CD4-positive, alpha-beta T cell treated with Interleukin-6 at 100 ng/mL for 8 hours (primary cell): ENCODE measurements around the gene ACBD6.
A peak's percentile ranks its signal among the peaks of the same experiment; 100 is the strongest.
"Not testable (repeated sequence)": the region's sequence is repeated elsewhere in the genome, so short reads cannot be mapped to it uniquely, and the experiment has no call there.

Source experiments
- DNase-seq: peaks from one replicate; pipeline ENCODE4 v3.0.0-alpha.2; 2020; ENCODE audit warnings: mixed read lengths, low spot score

The ACBD6 gene

GRCh38 chr1:180489313-180489712 lies 13.1 kb downstream of the ACBD6 start:
- no peak for DNase-seq

- DNase-seq: no peak
These were observed 13.7 kb downstream of the ACBD6 start for GRCh38 chr1:180488661-180489060.

- no peak for DNase-seq
These were observed 16.3 kb downstream of the ACBD6 start for GRCh38 chr1:180486092-180486491.

- DNase-seq: no peak
These were observed 17.9 kb downstream of the ACBD6 start for GRCh38 chr1:180484490-180484889.

GRCh38 chr1:180482425-180483275 lies 19.7 kb downstream of the ACBD6 start:
- DNase-seq: peak; percentile 29

- DNase-seq: no peak
These were observed 32.3 kb downstream of the ACBD6 start for GRCh38 chr1:180470031-180470430.

GRCh38 chr1:180468311-180468710 lies 34.1 kb downstream of the ACBD6 start:
- no peak for DNase-seq

- no peak for DNase-seq
These were observed 40.3 kb downstream of the ACBD6 start for GRCh38 chr1:180462102-180462501.

GRCh38 chr1:180461682-180462081 lies 40.7 kb downstream of the ACBD6 start:
- not testable (repeated sequence) for DNase-seq

GRCh38 chr1:180458807-180459206 lies 43.6 kb downstream of the ACBD6 start:
- DNase-seq: no peak

- no peak for DNase-seq
These were observed 46.2 kb downstream of the ACBD6 start for GRCh38 chr1:180456191-180456590.

- no peak for DNase-seq
These were observed 50.9 kb downstream of the ACBD6 start for GRCh38 chr1:180451504-180451903.

GRCh38 chr1:180444522-180444921 lies 57.9 kb downstream of the ACBD6 start:
- no peak for DNase-seq

- DNase-seq: no peak
These were observed 62.0 kb downstream of the ACBD6 start for GRCh38 chr1:180440335-180440734.

GRCh38 chr1:180435566-180435965 lies 66.8 kb downstream of the ACBD6 start:
- no peak for DNase-seq

- DNase-seq: no peak
These were observed 68.5 kb downstream of the ACBD6 start for GRCh38 chr1:180433873-180434272.

- DNase-seq: no peak
These were observed 70.7 kb downstream of the ACBD6 start for GRCh38 chr1:180431683-180432082.

GRCh38 chr1:180428782-180429695 lies 73.3 kb downstream of the ACBD6 start:
- DNase-seq: no peak

- no peak for DNase-seq
These were observed 76.4 kb downstream of the ACBD6 start for GRCh38 chr1:180425952-180426351.

GRCh38 chr1:180424848-180425457 lies 77.4 kb downstream of the ACBD6 start:
- DNase-seq: no peak

GRCh38 chr1:180421614-180422013 lies 80.8 kb downstream of the ACBD6 start:
- no peak for DNase-seq

- DNase-seq: not testable (repeated sequence)
These were observed 81.2 kb downstream of the ACBD6 start for GRCh38 chr1:180421145-180421544.
